Keratinocyte (primary cell): Measurements from ENCODE around the gene ZZZ3. TPM values are rescaled to one million over a fixed set of nuclear protein-coding genes. Genes with fewer than 3 reads are reported as not detected.

Source experiments
- DNase-seq: peaks from one replicate; pipeline ENCODE4 v3.0.0-alpha.2; 2011; ENCODE audit warnings: low read depth, missing footprints, low spot score
- FAIRE-seq: peaks from 2 replicates; lab custom pipeline; 2011; peaks lifted over from hg19 to GRCh38; lab: Jason Lieb, UNC
- H2AFZ ChIP-seq: 2 replicates; pipeline ENCODE4 v1.6.0; 2012; ENCODE audit warnings: low read length, control low read depth, inconsistent platforms; ENCODE audit not compliant: control insufficient read depth
- H3K27ac ChIP-seq: 2 replicates; pipeline ENCODE4 v1.5.1; 2011; ENCODE audit warnings: low read length; ENCODE audit not compliant: control insufficient read depth, insufficient read depth
- H3K27me3 ChIP-seq: 3 replicates; pipeline ENCODE4 v1.6.0; 2011; ENCODE audit warnings: low read length; ENCODE audit not compliant: control insufficient read depth, insufficient read depth; ENCODE audit errors: extremely low read depth
- H3K36me3 ChIP-seq, 2 experiments: 2 replicates in 1 of 2; 3 replicates in 1 of 2; pipeline ENCODE4 v1.5.1; 2011; ENCODE audit warnings: low read length in 2 of 2, mild to moderate bottlenecking in 1 of 2; ENCODE audit not compliant: control insufficient read depth in 2 of 2, insufficient read depth in 2 of 2; ENCODE audit errors: extremely low read depth in 1 of 2
- H3K4me1 ChIP-seq: 3 replicates; pipeline ENCODE4 v1.5.1; 2011; ENCODE audit warnings: low read length; ENCODE audit not compliant: control insufficient read depth, insufficient read depth; ENCODE audit errors: extremely low read depth
- H3K4me2 ChIP-seq: 3 replicates; pipeline ENCODE4 v1.6.0; 2011; ENCODE audit warnings: low read depth, low read length; ENCODE audit not compliant: control insufficient read depth, insufficient read depth; ENCODE audit errors: extremely low read depth
- H3K4me3 ChIP-seq, 3 experiments: fragments of 200-600 bp in 1 of 3; sonication (generic) in 1 of 3; 2 replicates in 2 of 3; 3 replicates in 1 of 3; pipeline ENCODE4 v1.5.1; 2011 to 2016; ENCODE audit warnings: low read length in 3 of 3, mild to moderate bottlenecking in 3 of 3, control low read depth in 2 of 3, inconsistent platforms in 1 of 3, low read depth in 1 of 3, mixed read lengths in 1 of 3, mixed run types in 1 of 3, moderate library complexity in 1 of 3; ENCODE audit not compliant: control insufficient read depth in 2 of 3, insufficient read depth in 2 of 3; ENCODE audit errors: extremely low read depth in 1 of 3
- H3K79me2 ChIP-seq: 2 replicates; pipeline ENCODE4 v1.6.0; 2012; ENCODE audit warnings: low read length; ENCODE audit not compliant: control insufficient read depth, insufficient read depth
- H3K9ac ChIP-seq: 3 replicates; pipeline ENCODE4 v1.6.0; 2011; ENCODE audit warnings: low read length; ENCODE audit not compliant: control insufficient read depth, insufficient read depth; ENCODE audit errors: extremely low read depth
- H3K9me1 ChIP-seq: 3 replicates; pipeline ENCODE4 v1.6.0; 2011; ENCODE audit warnings: low read length; ENCODE audit not compliant: control insufficient read depth, insufficient read depth; ENCODE audit errors: extremely low read depth
- H3K9me3 ChIP-seq: 2 replicates; pipeline ENCODE4 v1.5.1; 2012; ENCODE audit warnings: low read depth, low read length; ENCODE audit not compliant: control insufficient read depth
- H4K20me1 ChIP-seq: 3 replicates; pipeline ENCODE4 v1.6.0; 2011; ENCODE audit warnings: low read length; ENCODE audit not compliant: control insufficient read depth, insufficient read depth; ENCODE audit errors: extremely low read depth
- CTCF ChIP-seq, 3 experiments: IDR thresholded peaks in 1 of 3; conservative IDR thresholded peaks in 1 of 3; optimal IDR thresholded peaks in 1 of 3; 2 replicates in 2 of 3; 3 replicates in 1 of 3; pipeline versions ENCODE3 to v1.5.1; 2011; ENCODE audit warnings: low read length in 3 of 3, mild to moderate bottlenecking in 3 of 3, moderate library complexity in 2 of 3, control low read depth in 1 of 3, inconsistent platforms in 1 of 3; ENCODE audit not compliant: insufficient read depth in 2 of 3; ENCODE audit errors: extremely low read depth in 1 of 3
- EZH2 ChIP-seq: IDR thresholded peaks from one replicate; pipeline ENCODE4 v1.6.1; 2012; ENCODE audit warnings: inconsistent platforms, mild to moderate bottlenecking, low read length, moderate library complexity
- dilution Hi-C: fragments of 300-500 bp; cut with MboI; formaldehyde crosslinking; loops from one replicate; pipeline ENCODE4 v1.7.0; 2020; ENCODE audit warnings: low sequenced_read_pairs; ENCODE audit not compliant: extremely low pct_ligation_motif_present
- polyA plus RNA-seq, 5 experiments: library from polyadenylated mRNA; depleted of rRNA in 3 of 5; stranded (reverse) in 3 of 5; stranded (forward) in 1 of 5; unstranded in 1 of 5; fragments of >200 nt; gene quantifications; 1 replicate in 1 of 5; 2 replicates in 3 of 5; 3 replicates in 1 of 5; pipeline versions ENCODE4 v1.2.1 to v1.2.3, GENCODE V29; 2011 to 2012; ENCODE audit warnings: missing spikeins in 2 of 5, low read depth in 1 of 5, low replicate concordance in 1 of 5

Gene ZZZ3
- polyA plus RNA-seq, 1 donor (not counting 4 experiments of a cell fraction or from before 2014, with no cell fraction given), result 30.6 TPM

- Histone ChIP-seq H2AFZ (no peak overlapping the region), H3K4me3 (no peak overlapping the region), H3K27ac (no peak overlapping the region), H3K79me2 (no peaks in the 10 kb centered on the region), H3K9ac (no peak overlapping the region), H3K9me1 (no peaks in the 10 kb centered on the region), H4K20me1 (no peaks in the 10 kb centered on the region), H3K27me3 (no peaks in the 10 kb centered on the region), H3K36me3 (peaks cover 7 to 14% of the 10 kb centered on the region in 2 experiments), H3K9me3 (no peaks in the 10 kb centered on the region), H3K4me2 (no peak overlapping the region), H3K4me1 (no peaks in the 10 kb centered on the region)
- dilution Hi-C loops, result no loop called here
- TF ChIP-seq CTCF (optimal IDR thresholded peaks at IDR 0.05 in 1 of 3, IDR thresholded peaks at IDR 0.05 in 1 of 3, conservative IDR thresholded peaks at IDR 0.05 in 1 of 3; ENCODE audit: extremely low read depth in 1 of 3, insufficient read depth in 2 of 3, low read length in 3 of 3), result no peak
- no peak for TF ChIP-seq EZH2
- FAIRE-seq, result no peak
- no peak for DNase-seq
These were observed 43.2 kb upstream of the ZZZ3 start for GRCh38 chr1:77725706-77726105.

- dilution Hi-C loops, result no loop called here
- no peaks in the 10 kb centered on the region for H3K9me3 ChIP-seq
- no peak overlapping the region for H3K4me2 ChIP-seq
- H4K20me1 ChIP-seq, result no peaks in the 10 kb centered on the region
- no peak overlapping the region for H2AFZ ChIP-seq
- H3K27ac ChIP-seq, result no peak overlapping the region
- H3K9me1 ChIP-seq, result no peaks in the 10 kb centered on the region
- H3K27me3 ChIP-seq, result no peaks in the 10 kb centered on the region
- no peak for DNase-seq
- TF ChIP-seq EZH2, result no peak
- no peak for TF ChIP-seq CTCF (optimal IDR thresholded peaks at IDR 0.05 in 1 of 3, IDR thresholded peaks at IDR 0.05 in 1 of 3, conservative IDR thresholded peaks at IDR 0.05 in 1 of 3; ENCODE audit: extremely low read depth in 1 of 3, insufficient read depth in 2 of 3, low read length in 3 of 3)
- no peak overlapping the region for H3K4me3 ChIP-seq
- no peaks in the 10 kb centered on the region for H3K79me2 ChIP-seq
- H3K4me1 ChIP-seq, result no peaks in the 10 kb centered on the region
- H3K36me3 ChIP-seq, result peaks cover 4 to 8% of the 10 kb centered on the region in 2 experiments
- H3K9ac ChIP-seq, result no peak overlapping the region
- FAIRE-seq, result no peak
These were observed 35.7 kb upstream of the ZZZ3 start for GRCh38 chr1:77718181-77718580.
